Progenitor cell of endocrine pancreas (in vitro differentiated cells): ENCODE data around the gene MS4A18. TPM values are rescaled to one million over a fixed set of nuclear protein-coding genes. Genes with fewer than 3 reads are reported as not detected.

Source experiments
- DNase-seq: peaks from one replicate; pipeline ENCODE4 v3.0.0; 2021; ENCODE audit warnings: low spot score; ENCODE audit not compliant: unreplicated experiment
- H3K27ac Mint-ChIP-seq: 2 replicates; pipeline ENCODE4 v1.8.0; 2021; ENCODE audit warnings: mild to moderate bottlenecking, moderate library complexity, mixed read lengths
- H3K27me3 Mint-ChIP-seq: 2 replicates; pipeline ENCODE4 v1.8.0; 2021; ENCODE audit warnings: mixed read lengths
- H3K36me3 Mint-ChIP-seq: 2 replicates; pipeline ENCODE4 v1.8.0; 2022; ENCODE audit warnings: mixed read lengths; ENCODE audit not compliant: insufficient read depth
- H3K4me1 Mint-ChIP-seq: 2 replicates; pipeline ENCODE4 v1.8.0; 2021; ENCODE audit warnings: low read depth, mixed read lengths
- H3K4me3 Mint-ChIP-seq: 2 replicates; pipeline ENCODE4 v1.8.0; 2021; ENCODE audit warnings: low read depth, mild to moderate bottlenecking, moderate library complexity, mixed read lengths
- H3K9me3 Mint-ChIP-seq: 2 replicates; pipeline ENCODE4 v1.8.0; 2021; ENCODE audit warnings: low read depth, mixed read lengths
- CTCF ChIP-seq: fragments of 200-600 bp; sonication (generic); IDR thresholded peaks from one replicate; pipeline ENCODE4 v1.5.0; 2021; ENCODE audit warnings: antibody characterized with exemption, mild to moderate bottlenecking; ENCODE audit not compliant: unreplicated experiment
- total RNA-seq: library from RNA; stranded (reverse); gene quantifications from 2 replicates; pipeline ENCODE4 v1.2.1, GENCODE V29; 2021

MS4A18 gene
- total RNA-seq, 1 donor from 2014 or later = not detected

GRCh38 chr11:60761436-60762190, 37.1 kb downstream of the MS4A18 start:
- Mint-ChIP-seq H3K36me3 (no peaks in the 10 kb centered on the region), H3K4me1 (peaks cover 8% of the 10 kb centered on the region), H3K9me3 (peaks cover 3% of the 10 kb centered on the region), H3K4me3 (no peak overlapping the region), H3K27me3 (peaks cover 7% of the 10 kb centered on the region), H3K27ac (no peak overlapping the region)
- no peak for DNase-seq
- TF ChIP-seq CTCF = no peak

DNA sequence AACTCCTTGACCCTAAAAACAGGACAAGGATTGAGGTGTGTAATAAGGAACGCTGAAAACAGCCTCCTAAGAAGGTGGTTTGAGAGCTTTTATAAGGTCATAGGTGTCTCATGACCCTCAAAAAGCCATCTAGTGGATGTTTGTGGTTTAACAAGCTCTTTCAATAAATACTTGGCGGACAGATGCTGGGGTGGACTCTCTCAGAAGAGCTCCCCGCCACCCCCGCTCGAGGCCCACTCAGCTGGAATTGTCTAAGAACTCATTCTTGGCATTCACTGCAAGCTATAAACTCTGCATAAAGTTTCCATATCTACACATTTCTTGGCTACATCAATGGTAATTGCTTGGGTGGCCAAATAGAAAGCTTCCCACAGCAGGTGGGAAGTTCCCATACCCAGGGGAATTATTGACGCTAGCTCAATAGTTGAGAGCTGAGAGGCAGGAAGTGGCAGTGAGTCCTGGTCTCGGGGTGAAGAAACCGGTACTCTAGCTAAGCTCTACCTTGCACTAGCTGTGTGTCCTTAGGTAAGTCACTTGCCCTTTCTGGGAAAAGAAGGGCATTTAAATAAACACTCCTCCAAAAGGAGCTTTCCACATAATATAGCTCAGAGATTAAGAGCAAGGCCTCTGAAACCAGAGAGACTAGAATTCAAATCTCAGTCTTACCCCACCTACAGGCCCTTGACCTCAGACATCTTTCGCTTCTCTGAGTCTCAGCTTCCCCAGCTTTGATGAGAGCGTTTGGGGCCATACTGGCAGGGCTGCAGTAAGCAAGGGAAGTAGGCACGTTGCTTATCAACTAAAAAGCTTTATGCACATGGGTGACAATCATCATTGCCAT, 38.6 kb downstream of the MS4A18 start:
- H3K4me1 Mint-ChIP-seq = peaks cover 8% of the 10 kb centered on the region
- no peaks in the 10 kb centered on the region for H3K36me3 Mint-ChIP-seq
- H3K27ac Mint-ChIP-seq = no peak overlapping the region
- TF ChIP-seq CTCF = peak; percentile 60
- no peaks in the 10 kb centered on the region for H3K9me3 Mint-ChIP-seq
- H3K27me3 Mint-ChIP-seq = peaks cover 11% of the 10 kb centered on the region
- no peak overlapping the region for H3K4me3 Mint-ChIP-seq
- no peak for DNase-seq

DNA sequence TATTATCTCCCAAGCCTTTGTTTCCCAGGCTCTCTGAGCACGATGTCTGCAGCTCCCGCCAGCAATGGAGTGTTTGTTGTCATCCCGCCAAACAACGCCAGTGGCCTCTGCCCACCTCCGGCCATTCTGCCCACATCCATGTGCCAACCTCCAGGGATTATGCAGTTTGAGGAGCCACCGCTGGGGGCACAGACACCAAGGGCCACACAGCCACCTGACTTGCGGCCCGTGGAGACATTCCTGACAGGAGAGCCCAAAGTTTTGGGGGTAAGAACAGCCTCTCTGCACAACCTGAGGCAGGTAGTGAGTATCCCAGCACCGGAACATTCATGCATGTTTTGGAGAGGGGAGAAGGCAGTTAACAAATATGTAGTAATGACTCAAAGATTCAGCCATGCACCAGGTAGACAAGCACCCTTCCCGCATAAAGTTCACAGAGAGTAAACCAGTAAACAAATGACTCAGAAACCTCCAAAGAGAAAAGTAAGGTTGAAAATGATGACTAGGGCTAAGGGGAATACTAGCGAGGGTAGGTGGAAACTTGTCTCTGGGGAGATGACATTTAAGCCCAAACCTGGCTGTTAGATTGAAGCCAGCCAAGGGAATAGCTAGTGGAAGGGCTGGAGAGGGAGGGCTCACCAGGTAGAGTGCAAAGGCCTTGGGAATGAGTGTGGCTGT, 39.3 kb downstream of the MS4A18 start:
- Mint-ChIP-seq H3K27ac (no peak overlapping the region), H3K27me3 (peaks cover 18% of the 10 kb centered on the region), H3K4me1 (peaks cover 8% of the 10 kb centered on the region), H3K9me3 (no peaks in the 10 kb centered on the region), H3K4me3 (no peak overlapping the region), H3K36me3 (no peaks in the 10 kb centered on the region)
- TF ChIP-seq CTCF = no peak
- no peak for DNase-seq

GRCh38 chr11:60764879-60765278, 40.4 kb downstream of the MS4A18 start:
- H3K9me3 Mint-ChIP-seq = no peaks in the 10 kb centered on the region
- H3K27me3 Mint-ChIP-seq = peaks cover 16% of the 10 kb centered on the region
- H3K4me1 Mint-ChIP-seq = peaks cover 5% of the 10 kb centered on the region
- no peaks in the 10 kb centered on the region for H3K36me3 Mint-ChIP-seq
- no peak for TF ChIP-seq CTCF
- H3K27ac Mint-ChIP-seq = no peak overlapping the region
- no peak for DNase-seq
- H3K4me3 Mint-ChIP-seq = no peak overlapping the region

DNA sequence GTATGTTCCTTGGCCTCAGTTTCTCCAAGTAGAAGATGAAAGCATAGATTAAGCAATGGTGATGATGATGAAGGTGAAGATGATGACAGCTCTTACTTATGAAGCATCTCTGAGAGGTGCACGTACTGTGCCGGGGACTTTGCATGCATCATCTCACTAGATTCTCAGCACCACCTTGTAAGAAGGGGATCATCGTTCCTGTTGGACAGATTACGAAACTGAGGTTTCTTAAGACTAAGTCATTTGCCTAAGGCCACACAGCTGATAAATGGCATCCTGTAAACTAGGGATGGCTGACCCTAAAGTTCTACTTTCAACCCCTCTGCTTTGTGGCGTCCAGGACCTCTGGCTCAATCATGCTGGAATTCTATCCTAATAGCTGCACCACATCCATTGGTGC, 40.8 kb downstream of the MS4A18 start:
- peaks cover 14% of the 10 kb centered on the region for H3K27me3 Mint-ChIP-seq
- peaks cover 3% of the 10 kb centered on the region for H3K4me1 Mint-ChIP-seq
- H3K4me3 Mint-ChIP-seq = no peak overlapping the region
- H3K36me3 Mint-ChIP-seq = no peaks in the 10 kb centered on the region
- no peak for DNase-seq
- no peak overlapping the region for H3K27ac Mint-ChIP-seq
- TF ChIP-seq CTCF = no peak
- no peaks in the 10 kb centered on the region for H3K9me3 Mint-ChIP-seq
